Fibroblast of skin of left biceps (primary cell): ENCODE measurements around the gene ITLN1.
"Not testable (repeated sequence)": the region's sequence is repeated elsewhere in the genome, so short reads cannot be mapped to it uniquely, and the experiment has no call there.

Experiments used
- DNase-seq, 2 experiments: peaks; one replicate each; pipeline ENCODE4 v3.0.0-alpha.2; 2013; ENCODE audit warnings: low read depth in 2 of 2

The ITLN1 gene

DNA sequence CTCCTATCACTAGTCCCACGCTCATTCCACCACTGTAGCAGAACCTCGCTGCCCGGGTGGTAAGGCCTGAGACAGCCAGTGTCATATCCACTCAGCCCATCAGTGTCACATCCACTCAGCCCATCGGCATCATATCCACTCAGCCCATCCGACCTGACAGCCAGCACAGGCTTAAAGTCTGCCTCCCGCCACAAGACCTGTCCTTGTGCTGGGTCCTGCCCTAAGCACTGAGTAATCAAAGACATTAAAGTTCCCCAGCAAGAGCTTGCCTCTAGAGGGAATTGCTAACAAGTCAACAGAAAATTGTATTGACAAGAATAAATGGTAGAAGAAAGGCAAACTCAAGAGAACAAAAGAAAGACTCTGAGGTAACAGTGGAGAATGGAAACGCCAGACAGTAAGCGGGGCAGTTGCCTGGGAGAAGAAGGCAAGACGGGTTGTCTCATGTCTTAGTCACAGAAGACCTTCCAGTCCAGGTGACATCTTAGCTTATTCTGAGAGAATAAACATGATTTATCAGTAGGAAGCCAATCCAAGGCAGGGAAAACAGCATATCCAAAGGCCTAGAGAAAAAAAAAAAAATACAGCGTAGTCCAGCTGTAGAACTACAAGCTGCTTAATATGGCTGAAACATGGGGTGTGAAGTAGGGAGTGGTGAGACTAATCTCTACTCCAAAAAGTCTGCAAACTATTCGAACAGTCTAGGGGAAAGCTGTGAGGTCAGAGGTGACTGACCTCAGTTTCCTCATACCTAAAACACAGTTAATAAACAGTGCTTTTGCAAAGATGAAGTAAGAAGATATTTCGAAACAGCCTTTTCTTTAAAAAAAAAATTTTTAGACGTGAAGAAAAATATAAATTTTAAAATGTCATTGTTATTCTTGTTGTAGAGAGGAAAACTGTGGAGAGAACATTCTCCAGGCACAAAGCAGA is 1.1 kb downstream of the ITLN1 start:
- no peak for DNase-seq

DNA sequence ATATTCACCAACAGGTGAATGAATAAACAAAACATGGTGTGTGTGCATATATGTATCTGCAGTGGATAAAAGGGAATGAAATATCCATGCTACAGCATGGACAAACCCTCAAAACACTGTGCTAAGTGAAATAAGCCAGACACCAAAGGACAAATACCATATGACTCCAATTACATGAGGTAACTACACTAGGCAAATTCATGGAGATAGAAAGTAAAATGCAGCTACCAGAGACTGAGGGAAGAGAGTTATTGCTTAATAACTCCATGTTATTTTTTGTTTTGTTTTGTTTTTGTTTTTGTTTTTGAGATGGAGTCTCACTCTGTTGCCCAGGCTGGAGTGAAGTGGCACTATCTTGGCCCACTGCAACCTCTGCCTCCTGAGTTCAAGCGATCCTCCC is 2.4 kb downstream of the ITLN1 start:
- no peak for DNase-seq

GRCh38 chr1:160881264-160881663 is 3.7 kb downstream of the ITLN1 start:
- DNase-seq, result not testable (repeated sequence)

GRCh38 chr1:160880216-160880615 is 4.8 kb downstream of the ITLN1 start:
- DNase-seq, result no peak

GRCh38 chr1:160879056-160879455 is 5.9 kb downstream of the ITLN1 start:
- DNase-seq, result no peak

GRCh38 chr1:160877221-160877620 is 7.8 kb downstream of the ITLN1 start:
- DNase-seq, result no peak

GRCh38 chr1:160876311-160876710 is 8.7 kb downstream of the ITLN1 start:
- DNase-seq, result no peak

GRCh38 chr1:160875591-160875990 is 9.4 kb downstream of the ITLN1 start:
- not testable (repeated sequence) for DNase-seq

DNA sequence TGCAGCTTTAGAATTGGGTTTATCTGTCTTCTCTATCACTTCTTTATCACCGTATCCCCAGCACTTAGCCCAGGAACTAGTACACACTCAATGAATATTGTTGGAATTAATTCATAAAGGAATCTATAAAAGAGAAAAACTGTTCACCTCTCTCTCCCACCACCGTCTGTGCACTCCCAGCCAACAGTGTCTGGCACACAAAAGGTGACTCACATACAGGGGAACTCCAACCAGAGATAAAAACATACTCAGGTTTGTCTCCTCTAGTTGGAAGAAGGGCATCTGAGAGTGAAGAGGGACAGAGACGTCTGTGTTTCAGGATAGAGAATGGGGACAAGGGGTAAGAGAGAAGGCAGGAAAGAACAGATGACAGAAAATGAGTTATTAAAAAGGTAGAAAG is 10.0 kb downstream of the ITLN1 start:
- no peak for DNase-seq

DNA sequence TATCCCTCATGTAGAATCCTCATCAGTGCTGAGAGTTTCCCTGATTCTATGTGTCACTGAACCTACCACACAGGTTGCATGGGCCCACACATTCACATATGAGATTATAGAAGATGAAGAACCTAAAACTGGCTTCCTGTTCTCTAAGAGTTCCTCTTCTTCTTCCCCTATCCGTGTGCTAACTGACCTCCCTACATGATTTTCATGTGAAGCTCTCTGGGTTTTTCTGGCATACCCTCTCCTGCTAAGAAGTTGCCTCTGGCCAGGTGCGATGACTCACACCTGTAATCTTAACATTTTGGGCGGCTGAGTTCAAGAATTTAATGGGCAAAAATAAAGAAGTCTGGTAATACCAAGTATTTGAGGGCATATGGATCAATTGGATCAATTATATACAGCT is 16.8 kb downstream of the ITLN1 start:
- no peak for DNase-seq

DNA sequence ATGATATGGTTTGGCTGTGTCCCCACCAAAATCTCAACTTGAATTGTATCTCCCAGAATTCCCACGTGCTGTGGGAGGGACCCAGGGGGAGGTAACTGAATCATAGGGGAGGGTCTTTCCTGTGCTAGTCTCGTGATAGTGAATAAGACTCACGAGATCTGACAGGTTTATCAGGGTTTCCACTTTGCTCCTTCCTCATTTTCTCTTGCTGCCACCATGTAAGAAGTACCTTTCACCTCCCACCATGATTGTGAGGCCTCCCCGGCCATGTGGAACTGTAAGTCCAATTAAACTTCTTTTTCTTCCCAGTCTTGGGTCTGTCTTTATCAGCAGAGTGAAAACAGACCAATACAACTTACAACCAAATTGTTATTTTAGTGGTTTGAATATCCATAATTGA is 17.3 kb downstream of the ITLN1 start:
- DNase-seq, result not testable (repeated sequence)

- DNase-seq, result no peak
Observed at GRCh38 chr1:160866695-160867260, 18.2 kb downstream of the ITLN1 start.

- no peak for DNase-seq
Observed at GRCh38 chr1:160866001-160866694, 18.8 kb downstream of the ITLN1 start.

- DNase-seq, result no peak
Observed at GRCh38 chr1:160865337-160865736, 19.6 kb downstream of the ITLN1 start.

DNA sequence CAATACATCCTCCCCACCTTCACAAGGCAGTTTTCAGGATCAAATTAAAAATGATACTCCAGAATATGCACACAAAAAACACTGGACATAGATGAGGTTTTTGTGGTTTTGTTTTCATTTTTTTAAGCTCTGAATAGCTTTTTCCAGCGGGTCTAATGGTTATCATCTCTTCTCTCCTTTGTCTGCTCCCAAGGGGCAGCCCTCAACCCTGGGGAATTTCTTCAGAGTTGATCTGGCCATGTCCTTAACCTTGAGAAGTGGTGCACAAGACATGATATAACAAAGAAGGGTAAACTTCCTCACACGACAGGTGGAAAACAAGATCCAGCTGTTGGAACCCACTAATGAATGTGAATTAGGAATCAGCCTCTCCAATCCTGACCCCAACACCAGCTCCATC is 20.8 kb downstream of the ITLN1 start:
- DNase-seq, result no peak

DNA sequence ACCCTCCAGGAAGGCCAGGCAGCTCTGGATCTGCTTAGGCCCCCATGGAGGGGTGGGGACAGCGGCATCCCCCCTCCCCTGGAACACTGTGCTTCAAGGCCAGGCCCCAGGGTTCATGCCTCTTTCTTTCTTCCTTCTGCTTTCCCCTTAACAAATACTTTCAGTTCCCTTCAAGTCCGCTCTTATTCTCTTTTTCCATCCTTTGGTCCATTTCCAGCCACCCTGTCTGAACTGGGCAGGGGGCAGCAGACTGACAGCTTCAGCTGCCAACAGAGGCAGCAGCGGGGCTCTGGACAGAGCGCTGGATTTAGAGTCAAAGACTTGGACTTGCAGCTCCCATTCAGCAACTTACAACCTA is 21.2 kb downstream of the ITLN1 start:
- DNase-seq, result no peak

GRCh38 chr1:160863061-160863773 is 21.8 kb downstream of the ITLN1 start:
- no peak for DNase-seq

- DNase-seq, result no peak
Observed at GRCh38 chr1:160862203-160863060, 22.5 kb downstream of the ITLN1 start, which contains the start of gene CD244. TSS of gene CD244 (minus strand) at chr1:160862887. CDS start at chr1:160862677, 210 bp downstream.

GRCh38 chr1:160860840-160861505 is 24.0 kb downstream of the ITLN1 start:
- no peak for DNase-seq

- DNase-seq, result no peak
Observed at GRCh38 chr1:160859166-160859565, 25.8 kb downstream of the ITLN1 start.
